ENCODE data around the gene PDE3A.

PDE3A gene

GRCh38 chr12:20510811-20511210, 142.5 kb downstream of the PDE3A start:
- H4K20me1 ChIP-seq (ENCODE audit: insufficient read depth, low read length): no peaks in the 10 kb centered on the region
- H3K9me3 ChIP-seq (replicated peaks; ENCODE audit: insufficient read depth, low read length): no peaks in the 10 kb centered on the region
- no peaks in the 10 kb centered on the region for H3K36me3 ChIP-seq (replicated peaks; ENCODE audit: insufficient read depth, low read length)
- H3K79me2 ChIP-seq (ENCODE audit: low read length): no peaks in the 10 kb centered on the region
- no peak overlapping the region for H2AFZ ChIP-seq (ENCODE audit: low read length)
- H3K4me3 ChIP-seq (ENCODE audit: low read length): no peak overlapping the region
- H3K4me1 ChIP-seq (ENCODE audit: low read length): no peaks in the 10 kb centered on the region
- TF ChIP-seq EZH2phosphoT487 (IDR thresholded peaks at IDR 0.05; ENCODE audit: low read length) (no peak), EZH2 (optimal IDR thresholded peaks at IDR 0.05; ENCODE audit: low read depth, low read length) (no peak), CTCF (IDR thresholded peaks at IDR 0.05; ENCODE audit: low read length) (no peak)
- H3K4me2 ChIP-seq (ENCODE audit: low read depth, low read length): no peak overlapping the region
- H3K9ac ChIP-seq (ENCODE audit: low read length): no peak overlapping the region
- no peak overlapping the region for H3K27ac ChIP-seq (ENCODE audit: low read length)
- no peak for DNase-seq
- no peaks in the 10 kb centered on the region for H3K9me2 ChIP-seq (replicated peaks; ENCODE audit: insufficient read depth, low read length)
- no peaks in the 10 kb centered on the region for H3F3A ChIP-seq (ENCODE audit: insufficient read depth, low read length)
- no peaks in the 10 kb centered on the region for H3K27me3 ChIP-seq (replicated peaks; ENCODE audit: insufficient read depth, low read length)

- Histone ChIP-seq H3K27me3 (replicated peaks; ENCODE audit: insufficient read depth, low read length) (no peaks in the 10 kb centered on the region), H4K20me1 (ENCODE audit: insufficient read depth, low read length) (no peaks in the 10 kb centered on the region), H3K9ac (ENCODE audit: low read length) (no peak overlapping the region), H3K4me1 (ENCODE audit: low read length) (no peaks in the 10 kb centered on the region), H3F3A (ENCODE audit: insufficient read depth, low read length) (no peaks in the 10 kb centered on the region), H3K36me3 (replicated peaks; ENCODE audit: insufficient read depth, low read length) (no peaks in the 10 kb centered on the region), H3K9me2 (replicated peaks; ENCODE audit: insufficient read depth, low read length) (no peaks in the 10 kb centered on the region), H3K27ac (ENCODE audit: low read length) (no peak overlapping the region), H2AFZ (ENCODE audit: low read length) (no peak overlapping the region), H3K9me3 (replicated peaks; ENCODE audit: insufficient read depth, low read length) (no peaks in the 10 kb centered on the region), H3K4me3 (ENCODE audit: low read length) (no peak overlapping the region), H3K4me2 (ENCODE audit: low read depth, low read length) (no peak overlapping the region), H3K79me2 (ENCODE audit: low read length) (no peaks in the 10 kb centered on the region)
- no peak for DNase-seq
- TF ChIP-seq CTCF (IDR thresholded peaks at IDR 0.05; ENCODE audit: low read length) (no peak), EZH2phosphoT487 (IDR thresholded peaks at IDR 0.05; ENCODE audit: low read length) (no peak), EZH2 (optimal IDR thresholded peaks at IDR 0.05; ENCODE audit: low read depth, low read length) (no peak)
Measured at GRCh38 chr12:20513189-20513588, 144.9 kb downstream of the PDE3A start.

GRCh38 chr12:20514598-20514997, 146.3 kb downstream of the PDE3A start:
- TF ChIP-seq CTCF (IDR thresholded peaks at IDR 0.05; ENCODE audit: low read length): no peak
- no peak for TF ChIP-seq EZH2 (optimal IDR thresholded peaks at IDR 0.05; ENCODE audit: low read depth, low read length)
- no peak for TF ChIP-seq EZH2phosphoT487 (IDR thresholded peaks at IDR 0.05; ENCODE audit: low read length)

More at GRCh38 chr12:20514598-20514997, 146.3 kb downstream of the PDE3A start:
- no peak overlapping the region for H3K4me3 ChIP-seq (ENCODE audit: low read length)
- no peaks in the 10 kb centered on the region for H3K36me3 ChIP-seq (replicated peaks; ENCODE audit: insufficient read depth, low read length)
- no peak overlapping the region for H3K27ac ChIP-seq (ENCODE audit: low read length)
- no peaks in the 10 kb centered on the region for H3K9me3 ChIP-seq (replicated peaks; ENCODE audit: insufficient read depth, low read length)
- no peaks in the 10 kb centered on the region for H4K20me1 ChIP-seq (ENCODE audit: insufficient read depth, low read length)
- DNase-seq: no peak
- no peaks in the 10 kb centered on the region for H3K79me2 ChIP-seq (ENCODE audit: low read length)
- no peaks in the 10 kb centered on the region for H3K4me1 ChIP-seq (ENCODE audit: low read length)
- H3K9me2 ChIP-seq (replicated peaks; ENCODE audit: insufficient read depth, low read length): no peaks in the 10 kb centered on the region
- H3K4me2 ChIP-seq (ENCODE audit: low read depth, low read length): no peak overlapping the region
- H3K27me3 ChIP-seq (replicated peaks; ENCODE audit: insufficient read depth, low read length): no peaks in the 10 kb centered on the region
- no peak overlapping the region for H3K9ac ChIP-seq (ENCODE audit: low read length)
- no peaks in the 10 kb centered on the region for H3F3A ChIP-seq (ENCODE audit: insufficient read depth, low read length)
- no peak overlapping the region for H2AFZ ChIP-seq (ENCODE audit: low read length)
